GM21576 (cell line): ENCODE data around the gene HMGA1.

Experiments used
- ATAC-seq: cut with Tn5 transposase; IDR thresholded peaks from one replicate; pipeline ENCODE4 v1.9.1; 2021; ENCODE audit warnings: mild to moderate bottlenecking, moderate library complexity; ENCODE audit not compliant: unreplicated experiment

Gene HMGA1

DNA sequence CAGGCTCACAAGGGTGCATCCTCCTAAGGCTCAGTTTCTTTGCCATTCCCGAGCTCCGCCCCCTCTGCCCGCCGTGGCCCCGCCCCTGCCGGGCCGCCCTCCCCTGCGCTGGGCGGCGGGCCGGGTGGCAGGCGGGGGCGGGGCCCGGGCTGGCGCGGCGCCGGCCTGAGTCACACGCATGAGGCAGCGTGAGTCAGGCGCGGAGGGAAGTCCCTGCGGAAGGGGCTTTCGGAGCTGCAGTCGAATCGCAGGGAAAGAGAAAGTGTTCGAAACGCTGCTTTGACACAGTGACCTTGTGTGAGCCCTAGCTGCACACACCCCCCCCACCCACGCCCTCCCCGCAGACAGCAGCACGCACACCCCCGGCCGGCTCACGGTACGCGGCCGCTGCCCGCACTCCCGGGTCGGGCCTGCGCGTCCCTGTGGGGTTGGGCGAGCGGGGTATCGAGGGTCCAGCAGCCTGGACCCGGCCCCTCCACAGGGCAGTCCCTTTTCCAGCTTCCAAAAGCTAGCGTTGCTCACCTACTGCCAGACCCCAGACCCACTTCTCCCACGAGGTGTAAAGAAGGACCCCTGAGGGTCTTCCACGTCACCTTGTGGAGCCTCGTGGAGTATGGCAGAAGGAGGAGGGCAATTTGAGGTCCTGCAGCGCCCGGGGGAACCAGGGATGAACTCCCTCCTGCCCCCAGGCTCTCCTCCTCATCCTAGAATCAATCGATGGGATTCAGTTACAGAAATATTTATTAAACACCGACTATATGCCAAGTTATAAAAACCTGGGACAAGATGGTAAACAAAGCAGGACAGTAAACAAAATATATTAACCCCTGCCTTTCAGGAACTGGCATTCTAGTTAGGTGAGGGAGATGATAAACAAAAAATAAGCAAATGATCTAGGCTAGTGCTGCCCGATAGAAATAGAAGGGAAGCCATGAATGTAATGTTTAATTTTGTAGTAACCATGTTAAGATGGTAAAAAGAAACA, 12.4 kb upstream of the HMGA1 start:
- peak; percentile 72 for ATAC-seq

DNA sequence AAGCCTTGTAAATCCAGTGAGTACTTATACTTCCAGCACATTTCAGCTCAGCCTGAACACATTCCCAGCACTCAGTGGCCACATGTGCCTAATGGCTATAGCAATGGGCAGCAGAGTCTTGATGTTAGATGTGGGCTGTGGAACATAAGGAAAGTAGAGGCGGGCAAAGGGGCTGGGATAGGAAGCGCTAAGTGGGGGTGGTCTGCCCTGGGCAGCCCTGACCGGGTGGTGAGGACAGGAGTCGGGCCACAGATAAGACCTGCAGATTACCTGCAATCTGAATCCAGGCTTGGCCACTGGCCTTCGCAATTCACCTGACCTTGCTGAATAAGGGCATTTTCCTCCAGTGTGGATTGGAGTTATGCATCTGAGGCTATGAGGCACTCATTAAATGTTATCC, 11.1 kb upstream of the HMGA1 start:
- no peak for ATAC-seq

- ATAC-seq, result no peak
These were observed 10.6 kb upstream of the HMGA1 start for GRCh38 chr6:34226066-34226465.

- ATAC-seq, result no peak
These were observed 9.7 kb upstream of the HMGA1 start for GRCh38 chr6:34226731-34227586.

- ATAC-seq, result no peak
These were observed 8.8 kb upstream of the HMGA1 start for GRCh38 chr6:34227761-34228421.

DNA sequence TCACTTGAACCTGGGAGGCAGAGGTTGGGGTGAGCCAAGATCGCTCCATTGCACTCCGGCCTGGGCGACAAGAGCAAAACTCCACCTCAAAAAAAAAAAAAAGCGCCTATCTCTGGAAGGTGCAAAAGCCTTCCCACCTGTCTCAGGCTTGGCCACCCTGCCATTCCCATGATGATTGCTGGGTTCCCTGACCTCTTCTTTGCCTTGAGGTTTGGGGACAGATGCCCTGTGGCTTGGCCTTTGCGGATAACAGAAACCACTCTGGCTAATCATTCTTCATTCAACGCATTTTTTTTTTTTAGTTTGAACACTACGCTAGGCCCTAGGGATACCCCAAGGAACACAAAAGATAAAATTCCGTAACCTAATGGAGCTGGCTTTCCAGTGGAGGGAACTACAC, 6.8 kb upstream of the HMGA1 start:
- no peak for ATAC-seq

GRCh38 chr6:34230653-34231371, 5.9 kb upstream of the HMGA1 start:
- ATAC-seq, result no peak

GRCh38 chr6:34231566-34232336, 4.9 kb upstream of the HMGA1 start:
- no peak for ATAC-seq

GRCh38 chr6:34232901-34233300, 3.8 kb upstream of the HMGA1 start:
- no peak for ATAC-seq

DNA sequence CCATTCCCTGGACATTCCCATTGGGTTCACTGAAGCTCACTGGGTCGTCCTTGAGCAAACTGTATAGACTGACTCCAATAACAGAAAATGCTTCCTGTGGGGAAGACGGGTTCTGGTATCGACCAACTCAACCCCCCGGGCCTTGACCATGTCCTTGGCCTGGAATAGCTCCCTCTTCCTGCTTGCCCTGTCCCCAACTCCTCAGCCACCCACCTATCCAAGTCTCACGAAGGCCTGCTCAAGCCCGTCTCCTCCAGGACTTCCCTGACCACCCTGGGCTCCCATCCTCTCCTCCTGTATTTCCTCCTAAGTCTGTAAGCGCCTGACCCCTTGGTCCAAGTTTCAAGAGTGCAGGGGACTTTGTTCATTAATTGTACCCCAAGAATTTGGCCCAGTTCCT, 2.8 kb upstream of the HMGA1 start:
- no peak for ATAC-seq

DNA sequence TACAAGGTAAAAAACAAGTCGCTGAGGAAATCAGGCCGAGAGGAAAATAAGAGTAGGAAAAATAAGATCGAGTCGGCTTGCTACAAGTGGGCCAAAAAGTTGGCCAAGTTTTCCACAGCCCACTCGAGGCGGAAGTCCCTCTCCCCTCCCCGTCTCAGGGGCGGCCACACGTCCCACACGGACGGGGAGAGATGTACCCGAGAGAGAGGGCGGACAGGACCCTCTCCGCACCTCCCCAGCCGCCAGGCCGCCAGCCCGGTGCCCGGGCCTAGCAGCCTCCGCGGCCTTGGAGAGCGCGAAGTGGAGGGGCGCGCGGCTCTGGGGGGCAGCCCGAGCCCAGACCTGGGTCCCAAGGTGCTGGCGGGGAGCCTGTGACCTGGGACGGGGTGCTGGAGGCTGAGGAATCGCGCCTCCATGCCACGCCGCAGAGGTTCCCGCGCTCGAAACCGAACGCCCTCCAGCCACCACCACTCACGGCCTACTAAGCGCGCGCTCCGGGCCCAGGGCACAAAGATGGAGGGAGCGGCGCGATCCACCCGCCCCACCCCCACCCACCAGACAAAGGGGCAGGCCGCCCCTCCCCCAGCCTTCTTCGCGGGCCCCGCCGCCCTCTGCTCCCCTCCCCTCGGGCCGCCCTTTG, 1.9 kb upstream of the HMGA1 start:
- ATAC-seq, result no peak

DNA sequence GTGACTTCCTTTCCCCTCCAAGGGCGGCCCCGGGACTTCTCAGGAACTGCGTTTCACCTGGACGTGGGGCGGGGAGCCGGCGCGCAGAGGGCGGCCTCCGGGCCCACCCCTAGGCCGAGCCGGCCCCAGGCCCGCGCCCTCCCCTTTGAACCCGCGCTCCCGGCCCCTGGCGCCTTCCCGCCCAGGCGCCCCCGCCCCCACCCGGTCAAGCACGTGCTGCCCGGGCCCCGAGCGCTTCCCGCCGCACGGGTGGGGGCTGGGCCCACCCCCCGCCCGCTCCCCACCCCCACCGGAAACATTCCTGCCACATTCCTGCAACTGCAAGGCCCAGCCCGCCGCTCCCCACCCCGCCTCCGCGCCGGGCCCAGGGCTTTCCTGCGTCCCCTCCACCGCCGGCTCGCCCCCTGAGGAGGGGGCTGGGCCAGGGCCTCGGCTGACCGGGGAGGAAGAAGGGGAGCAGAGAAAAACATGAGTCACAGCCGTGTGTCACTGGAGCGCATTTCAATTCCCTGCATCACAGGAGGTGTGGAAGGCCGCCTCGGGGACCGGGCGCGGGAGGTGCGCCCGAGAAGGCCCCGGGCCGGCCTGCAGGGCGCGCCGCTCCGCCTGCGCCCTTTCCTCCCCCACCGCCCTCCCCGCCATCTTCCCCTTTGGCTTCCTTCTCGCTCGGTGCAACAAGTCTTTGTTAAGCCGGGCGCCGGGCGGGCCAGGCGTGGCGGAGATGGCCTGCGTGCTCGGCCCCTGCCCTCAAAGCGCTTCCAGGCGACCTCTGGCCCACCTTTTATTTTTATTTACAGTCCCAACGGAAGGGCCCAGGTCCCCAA, 1.2 kb upstream of the HMGA1 start:
- no peak for ATAC-seq

GRCh38 chr6:34236131-34236442, 586 bp upstream of the HMGA1 start:
- no peak for ATAC-seq

DNA sequence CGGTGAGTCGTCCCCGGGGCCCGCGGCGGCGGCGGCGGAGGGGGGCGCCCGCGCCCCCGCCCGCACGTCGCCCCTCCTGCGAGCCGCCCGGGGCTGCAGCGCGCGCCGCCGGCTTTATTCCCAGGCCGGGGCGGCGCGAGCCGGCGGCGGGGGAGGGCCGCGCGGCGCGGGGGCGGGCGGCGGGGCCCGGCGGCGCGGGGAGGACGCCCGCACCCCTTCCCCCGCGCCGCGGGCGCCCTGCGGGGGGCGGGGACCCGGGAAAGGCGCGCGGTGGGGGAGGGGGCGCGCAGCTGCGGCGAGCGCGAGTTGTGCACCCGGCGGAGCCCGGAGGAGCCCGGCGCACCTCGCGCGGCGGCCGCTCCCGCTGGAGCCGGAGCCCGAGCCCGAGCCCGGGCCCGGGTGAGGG, 646 bp downstream of the HMGA1 start:
- ATAC-seq, result no peak

DNA sequence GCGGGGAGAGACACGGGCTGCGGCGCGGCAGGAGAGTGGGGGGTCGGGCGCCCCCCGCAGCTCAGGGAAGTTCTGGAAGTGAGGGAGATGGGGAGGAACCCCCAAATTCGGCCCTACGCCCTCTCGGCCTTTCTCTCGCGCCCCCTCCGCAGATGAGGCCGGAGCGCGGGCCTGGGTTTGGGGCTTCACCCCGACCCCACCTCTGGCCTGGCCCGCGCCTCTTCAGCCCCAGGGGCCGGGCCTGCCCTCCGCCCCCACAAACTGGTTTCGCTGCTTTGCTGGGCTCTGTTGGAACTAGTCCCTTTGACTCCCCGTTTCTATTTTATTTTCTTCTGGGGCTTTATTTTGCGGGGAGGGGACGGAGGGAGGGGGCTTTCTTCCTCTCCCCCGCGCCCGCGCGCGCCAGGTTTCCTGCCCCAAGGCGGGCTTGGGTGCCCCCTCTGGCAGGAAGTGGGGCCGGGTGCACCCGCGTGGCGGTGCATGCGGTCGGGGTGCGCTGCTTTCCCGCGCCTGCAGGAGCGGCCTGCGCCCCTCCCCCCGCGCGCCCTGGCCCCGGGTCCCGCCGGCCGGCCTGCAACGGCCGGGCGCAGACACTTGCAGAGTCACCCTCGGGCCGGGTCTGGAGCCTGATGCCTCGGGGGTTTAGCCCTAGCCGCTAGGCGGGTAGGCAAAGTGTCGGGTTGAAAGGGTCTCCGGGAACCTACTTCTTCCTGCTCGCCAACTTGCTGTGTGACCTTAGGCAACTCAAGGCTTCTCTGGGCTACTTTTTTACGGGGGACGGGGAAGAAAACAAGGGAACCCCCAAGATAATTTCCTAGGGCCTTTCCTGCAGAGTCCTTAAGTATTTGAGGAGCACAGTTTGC, 1.3 kb downstream of the HMGA1 start:
- ATAC-seq, result no peak

GRCh38 chr6:34238585-34239499, 2.2 kb downstream of the HMGA1 start:
- no peak for ATAC-seq

- no peak for ATAC-seq
These were observed 2.8 kb downstream of the HMGA1 start for GRCh38 chr6:34239500-34239825.
